K562 (cell line): ENCODE data around the gene MLST8. TPM values are rescaled to one million over a fixed set of nuclear protein-coding genes. Genes with fewer than 3 reads are reported as not detected.

ENCODE experiments used
- ATAC-seq: fragments of 200-7000 bp; cut with Tn5 transposase; 3 replicates; pipeline ENCODE4 v1.9.1; 2020; ENCODE audit warnings: moderate library complexity
- BruUV-seq: library from RNA; stranded (reverse); fragments of 400-500 nt; replicated peaks from 2 replicates; lab custom pipeline; 2021; lab: Mats Ljungman, UMichigan
- CTCF ChIA-PET: fragments of 300-600 bp; formaldehyde crosslinking; extraction: SDS; loops from one replicate; lab custom pipeline; 2021; ENCODE audit warnings: low intra/inter-chr PET ratio; lab: Yijun Ruan, JAX
- POLR2A ChIA-PET: fragments of 300-600, 350-650 bp; sonication (Branson Sonifier 250); formaldehyde crosslinking; extraction: SDS; loops from one replicate; lab custom pipeline; 2021; ENCODE audit warnings: antibody characterized with exemption, inconsistent platforms; lab: Yijun Ruan, JAX
- DNase-seq, 4 experiments: peaks; one replicate each; pipeline versions ENCODE4 v3.0.0 to v3.0.0-alpha.2; 2011 to 2018; ENCODE audit warnings: low spot score in 3 of 4, mixed read lengths in 3 of 4; ENCODE audit errors: extremely low read depth in 1 of 4
- FAIRE-seq: peaks from 2 replicates; lab custom pipeline; 2011; peaks lifted over from hg19 to GRCh38; lab: Jason Lieb, UNC
- H2AFZ ChIP-seq: 2 replicates; pipeline ENCODE4 v1.6.0; 2011; ENCODE audit warnings: low read depth, low read length, control low read depth, inconsistent platforms
- H3K27ac ChIP-seq: fragments of 200-600 bp; 3 replicates; pipeline ENCODE4 v1.8.0; 2011; ENCODE audit warnings: low read depth, mild to moderate bottlenecking, control low read depth, inconsistent platforms, low read length, moderate library complexity, mixed read lengths; ENCODE audit errors: extremely low read depth
- H3K27me3 ChIP-seq, 2 experiments: fragments of 300-600 bp in 1 of 2; 2 replicates in 1 of 2; 3 replicates in 1 of 2; pipeline versions ENCODE4 v1.6.0 to v1.8.0; 2011; ENCODE audit warnings: inconsistent platforms in 2 of 2, low read length in 2 of 2, mild to moderate bottlenecking in 1 of 2, mixed read lengths in 1 of 2, moderate library complexity in 1 of 2; ENCODE audit not compliant: control insufficient read depth in 2 of 2, insufficient read depth in 2 of 2
- H3K36me3 ChIP-seq: fragments of 300-600 bp; 3 replicates; pipeline ENCODE4 v1.8.0; 2011; ENCODE audit warnings: mild to moderate bottlenecking, low read length, inconsistent platforms; ENCODE audit not compliant: control insufficient read depth, insufficient read depth
- H3K4me1 ChIP-seq, 2 experiments: fragments of 200-600 bp in 1 of 2; replicated peaks in 1 of 2; 2 replicates in 1 of 2; 3 replicates in 1 of 2; pipeline versions ENCODE4 v1.5.1 to v1.8.0; 2011; ENCODE audit warnings: inconsistent platforms in 2 of 2, low read length in 2 of 2, mild to moderate bottlenecking in 1 of 2, mixed read lengths in 1 of 2, moderate library complexity in 1 of 2; ENCODE audit not compliant: control insufficient read depth in 2 of 2, insufficient read depth in 2 of 2
- H3K4me2 ChIP-seq: 2 replicates; pipeline ENCODE4 v1.6.1; 2011; ENCODE audit warnings: low read length, control low read depth, inconsistent platforms, mixed read lengths; ENCODE audit not compliant: insufficient read depth
- H3K4me3 ChIP-seq: fragments of 200-600 bp; sonication (generic), shearing (Covaris generic); 2 replicates; pipeline ENCODE4 v1.5.1; 2016; ENCODE audit warnings: control low read depth, inconsistent platforms
- H3K79me2 ChIP-seq: fragments of 200-600 bp; 3 replicates; pipeline ENCODE4 v1.8.0; 2011; ENCODE audit warnings: low read length, inconsistent platforms; ENCODE audit not compliant: control insufficient read depth, insufficient read depth
- H3K9ac ChIP-seq, 2 experiments: 2 replicates each; pipeline versions ENCODE4 v1.6.0 to v1.6.1; 2011; ENCODE audit warnings: low read depth in 2 of 2, low read length in 2 of 2, control low read depth in 1 of 2, inconsistent platforms in 1 of 2, mild to moderate bottlenecking in 1 of 2, mixed read lengths in 1 of 2; ENCODE audit not compliant: insufficient read depth in 1 of 2
- H3K9me1 ChIP-seq: one replicate; pipeline ENCODE4 v1.6.0; 2011; ENCODE audit warnings: inconsistent platforms, mild to moderate bottlenecking, low read length, moderate library complexity; ENCODE audit not compliant: control insufficient read depth, insufficient read depth
- H3K9me3 ChIP-seq: replicated peaks from 2 replicates; pipeline ENCODE4 v1.5.1; 2011; ENCODE audit warnings: low read depth, low read length, inconsistent platforms; ENCODE audit not compliant: control insufficient read depth, insufficient read depth
- H4K20me1 ChIP-seq: replicated peaks from 2 replicates; pipeline ENCODE4 v1.6.1; 2011; ENCODE audit warnings: low read length, inconsistent platforms, mixed read lengths; ENCODE audit not compliant: control insufficient read depth, insufficient read depth
- ETV6 ChIP-seq, 3 experiments: fragments of 150-350 bp in 1 of 3; sonication (generic) in 1 of 3; formaldehyde crosslinking in 1 of 3; IDR thresholded peaks; 2 replicates each; pipeline versions ENCODE4 v1.6.1 to v1.8.0; 2014 to 2022; ENCODE audit warnings: borderline replicate concordance in 2 of 3, low read depth in 2 of 3, antibody characterized with exemption in 1 of 3, low read length in 1 of 3, mild to moderate bottlenecking in 1 of 3, missing genetic modification reagents in 1 of 3
- MAFG ChIP-seq: fragments of 450-650 bp; conservative IDR thresholded peaks from 2 replicates; pipeline ENCODE4 v1.6.1; 2016; ENCODE audit warnings: missing genetic modification characterization, missing compliant biosample characterization
- RFX1 ChIP-seq: fragments of 450-650 bp; IDR thresholded peaks from 2 replicates; pipeline ENCODE4 v1.6.1; 2016; ENCODE audit warnings: mild to moderate bottlenecking, moderate library complexity
- ZBTB33 ChIP-seq: sonication (generic); formaldehyde crosslinking; IDR thresholded peaks from 2 replicates; pipeline ENCODE4 v1.8.1; 2023; ENCODE audit warnings: mild to moderate bottlenecking, missing genetic modification reagents
- ZNF780A ChIP-seq: fragments of 250-450 bp; sonication (Bioruptor Pico); IDR thresholded peaks from 2 replicates; pipeline ENCODE4 v1.5.0; 2021; ENCODE audit warnings: mild to moderate bottlenecking
- WGBS: fragments of 100-300 bp; shearing (Covaris generic); methylation state at CpG from one replicate; pipeline ENCODE4 v1.1.6; 2016; ENCODE audit warnings: low coverage, mixed read lengths; ENCODE audit not compliant: insufficient coverage; ENCODE audit errors: missing lambda C conversion rate; 5-methylcytosine and 5-hydroxymethylcytosine counted together
- in situ Hi-C: fragments of 300-500 bp; cut with MboI; formaldehyde crosslinking; loops from 4 replicates; pipeline ENCODE4 v1.15.0; 2018; ENCODE audit warnings: inconsistent platforms, mixed read lengths
- intact Hi-C: fragments of 100-400 bp; cut with micrococcal nuclease; formaldehyde crosslinking; loops from 2 replicates; pipeline ENCODE4 v1.14.2; 2022
- polyA plus RNA-seq, 8 experiments: library from polyadenylated mRNA; depleted of rRNA in 4 of 8; stranded (reverse) in 5 of 8; unstranded in 3 of 8; fragments of >200 nt; fragmentation: Nextera tagmentation in 2 of 8; fragmentation: Illumina TruSeq in 1 of 8; extraction: Ambion mirVana in 2 of 8; extraction: Trizol in 1 of 8; gene quantifications; 2 replicates each; pipeline versions ENCODE4 v1.2.1 to v1.2.3, GENCODE V29; 2011 to 2014; ENCODE audit warnings: inconsistent platforms in 1 of 8, missing spikeins in 1 of 8
- total RNA-seq, 7 experiments: library from RNA; depleted of rRNA in 6 of 7; stranded (reverse); fragments of >200 nt in 6 of 7; fragmentation: Illumina TruSeq in 2 of 7; extraction: Trizol in 2 of 7; gene quantifications; 2 replicates each; pipeline versions ENCODE4 v1.2.1 to v1.2.3, GENCODE V29; 2011 to 2021; ENCODE audit warnings: low replicate concordance in 1 of 7

The MLST8 gene
- total and polyA plus RNA-seq, 9 of the 15 experiments (the other 6 are each of a cell fraction or from before 2014, with no cell fraction given), result 1.5 to 116 (median 43.3) TPM

- peak; percentile 67 for TF ChIP-seq ZBTB33 (CRISPR knock-in tag)
Observed at GRCh38 chr16:2184962-2185361, 20.3 kb upstream of the MLST8 start (continued).

GRCh38 chr16:2186064-2186463 is 19.2 kb upstream of the MLST8 start:
- ATAC-seq, result no peak
- peaks cover 2 to 87% of the 10 kb centered on the region in 2 experiments; a peak in 3 of 5 replicates for H3K4me1 ChIP-seq
- peak overlapping the region in 1 of 2 experiments; percentile 89; a peak in 1 of 4 replicates for H3K9ac ChIP-seq
- POLR2A ChIA-PET, result no interaction called here
- no peaks in the 10 kb centered on the region for H3K79me2 ChIP-seq
- H3K9me1 ChIP-seq, result no peaks in the 10 kb centered on the region
- FAIRE-seq, result no peak
- BruUV-seq, result no TSS peak
- WGBS, result 69% methylated on average over 13 of the region's 13 CpGs
- intact Hi-C loops, result no loop called here
- H3K4me3 ChIP-seq, result no peak overlapping the region
- CTCF ChIA-PET, result no interaction called here
- TF ChIP-seq ZBTB33 (CRISPR knock-in tag), result peak; percentile 43; the same call in 1 of the 2 replicates
- TF ChIP-seq MAFG (tag), result no peak
- TF ChIP-seq RFX1, result no peak
- TF ChIP-seq ZNF780A (CRISPR knock-in tag), result no peak
- no peak for TF ChIP-seq ETV6 (IDR thresholded peaks at IDR 0.05; ENCODE audit: borderline replicate concordance in 1 of 2, low read depth in 2 of 2, low read length in 1 of 2)
- TF ChIP-seq ETV6 (CRISPR knock-in tag; IDR thresholded peaks at IDR 0.05; ENCODE audit: borderline replicate concordance), result no peak
- no peaks in the 10 kb centered on the region for H3K27me3 ChIP-seq
- H4K20me1 ChIP-seq, result no peaks in the 10 kb centered on the region
- H2AFZ ChIP-seq, result no peak overlapping the region
- H3K4me2 ChIP-seq, result no peak overlapping the region
- H3K36me3 ChIP-seq, result no peaks in the 10 kb centered on the region
- H3K27ac ChIP-seq, result no peak overlapping the region
- H3K9me3 ChIP-seq, result no peaks in the 10 kb centered on the region
- no peak for DNase-seq
- in situ Hi-C loops, result no loop called here
